ENCODE measurements around the gene UGT1A6.

Gene UGT1A6

GRCh38 chr2:233816771-233817170 lies 124.1 kb downstream of the UGT1A6 start:
- H3K27me3 ChIP-seq (ENCODE audit: insufficient read depth, poor library complexity, severe bottlenecking) = no peaks in the 10 kb centered on the region
- H3K27ac ChIP-seq (replicated peaks) = no peak overlapping the region
- TF ChIP-seq SPI1 (IDR thresholded peaks at IDR 0.05; ENCODE audit: borderline replicate concordance, low read depth) (no peak), POLR2AphosphoS5 (IDR thresholded peaks at IDR 0.05; ENCODE audit: low read depth) (no peak), CTCF (IDR thresholded peaks at IDR 0.05; ENCODE audit: insufficient read depth, low read length) (no peak), GABPA (IDR thresholded peaks at IDR 0.05; ENCODE audit: low read depth) (no peak)
- TF ChIP-seq, protein P1, sequence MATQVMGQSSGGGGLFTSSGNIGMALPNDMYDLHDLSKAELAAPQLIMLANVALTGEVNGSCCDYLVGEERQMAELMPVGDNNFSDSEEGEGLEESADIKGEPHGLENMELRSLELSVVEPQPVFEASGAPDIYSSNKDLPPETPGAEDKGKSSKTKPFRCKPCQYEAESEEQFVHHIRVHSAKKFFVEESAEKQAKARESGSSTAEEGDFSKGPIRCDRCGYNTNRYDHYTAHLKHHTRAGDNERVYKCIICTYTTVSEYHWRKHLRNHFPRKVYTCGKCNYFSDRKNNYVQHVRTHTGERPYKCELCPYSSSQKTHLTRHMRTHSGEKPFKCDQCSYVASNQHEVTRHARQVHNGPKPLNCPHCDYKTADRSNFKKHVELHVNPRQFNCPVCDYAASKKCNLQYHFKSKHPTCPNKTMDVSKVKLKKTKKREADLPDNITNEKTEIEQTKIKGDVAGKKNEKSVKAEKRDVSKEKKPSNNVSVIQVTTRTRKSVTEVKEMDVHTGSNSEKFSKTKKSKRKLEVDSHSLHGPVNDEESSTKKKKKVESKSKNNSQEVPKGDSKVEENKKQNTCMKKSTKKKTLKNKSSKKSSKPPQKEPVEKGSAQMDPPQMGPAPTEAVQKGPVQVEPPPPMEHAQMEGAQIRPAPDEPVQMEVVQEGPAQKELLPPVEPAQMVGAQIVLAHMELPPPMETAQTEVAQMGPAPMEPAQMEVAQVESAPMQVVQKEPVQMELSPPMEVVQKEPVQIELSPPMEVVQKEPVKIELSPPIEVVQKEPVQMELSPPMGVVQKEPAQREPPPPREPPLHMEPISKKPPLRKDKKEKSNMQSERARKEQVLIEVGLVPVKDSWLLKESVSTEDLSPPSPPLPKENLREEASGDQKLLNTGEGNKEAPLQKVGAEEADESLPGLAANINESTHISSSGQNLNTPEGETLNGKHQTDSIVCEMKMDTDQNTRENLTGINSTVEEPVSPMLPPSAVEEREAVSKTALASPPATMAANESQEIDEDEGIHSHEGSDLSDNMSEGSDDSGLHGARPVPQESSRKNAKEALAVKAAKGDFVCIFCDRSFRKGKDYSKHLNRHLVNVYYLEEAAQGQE (IDR thresholded peaks at IDR 0.05; ENCODE audit: insufficient replicate concordance, low read depth) = no peak
- no peak for DNase-seq (ENCODE audit: low read depth in 1 of 2, low spot score in 1 of 2)
- no peak overlapping the region for H3K4me3 ChIP-seq (replicated peaks; ENCODE audit: insufficient read depth, low read length)

- H3K27ac ChIP-seq (replicated peaks) = no peak overlapping the region
- TF ChIP-seq CTCF (IDR thresholded peaks at IDR 0.05; ENCODE audit: insufficient read depth, low read length) = no peak
- TF ChIP-seq SPI1 (IDR thresholded peaks at IDR 0.05; ENCODE audit: borderline replicate concordance, low read depth) = no peak
- TF ChIP-seq, protein P1 (IDR thresholded peaks at IDR 0.05; ENCODE audit: insufficient replicate concordance, low read depth) = no peak
- no peak for TF ChIP-seq GABPA (IDR thresholded peaks at IDR 0.05; ENCODE audit: low read depth)
- TF ChIP-seq POLR2AphosphoS5 (IDR thresholded peaks at IDR 0.05; ENCODE audit: low read depth) = no peak
- no peak overlapping the region for H3K4me3 ChIP-seq (replicated peaks; ENCODE audit: insufficient read depth, low read length)
- no peaks in the 10 kb centered on the region for H3K27me3 ChIP-seq (ENCODE audit: insufficient read depth, poor library complexity, severe bottlenecking)
- DNase-seq (ENCODE audit: low read depth in 1 of 2, low spot score in 1 of 2) = no peak
Measured at GRCh38 chr2:233817361-233817911, 124.7 kb downstream of the UGT1A6 start.

GRCh38 chr2:233817995-233818638 lies 125.4 kb downstream of the UGT1A6 start:
- no peak for DNase-seq (ENCODE audit: low read depth in 1 of 2, low spot score in 1 of 2)
- H3K27ac ChIP-seq (replicated peaks) = no peak overlapping the region
- TF ChIP-seq, protein P1 (IDR thresholded peaks at IDR 0.05; ENCODE audit: insufficient replicate concordance, low read depth) = no peak
- no peak for TF ChIP-seq POLR2AphosphoS5 (IDR thresholded peaks at IDR 0.05; ENCODE audit: low read depth)
- no peak for TF ChIP-seq CTCF (IDR thresholded peaks at IDR 0.05; ENCODE audit: insufficient read depth, low read length)
- no peak for TF ChIP-seq GABPA (IDR thresholded peaks at IDR 0.05; ENCODE audit: low read depth)
- TF ChIP-seq SPI1 (IDR thresholded peaks at IDR 0.05; ENCODE audit: borderline replicate concordance, low read depth) = no peak
- no peak overlapping the region for H3K4me3 ChIP-seq (replicated peaks; ENCODE audit: insufficient read depth, low read length)
- no peaks in the 10 kb centered on the region for H3K27me3 ChIP-seq (ENCODE audit: insufficient read depth, poor library complexity, severe bottlenecking)
